ENCODE measurements around the gene FAM25A.

GRCh38 chr10:87072449-87072848 lies 52.4 kb downstream of the FAM25A start:
- TF ChIP-seq, protein P1, sequence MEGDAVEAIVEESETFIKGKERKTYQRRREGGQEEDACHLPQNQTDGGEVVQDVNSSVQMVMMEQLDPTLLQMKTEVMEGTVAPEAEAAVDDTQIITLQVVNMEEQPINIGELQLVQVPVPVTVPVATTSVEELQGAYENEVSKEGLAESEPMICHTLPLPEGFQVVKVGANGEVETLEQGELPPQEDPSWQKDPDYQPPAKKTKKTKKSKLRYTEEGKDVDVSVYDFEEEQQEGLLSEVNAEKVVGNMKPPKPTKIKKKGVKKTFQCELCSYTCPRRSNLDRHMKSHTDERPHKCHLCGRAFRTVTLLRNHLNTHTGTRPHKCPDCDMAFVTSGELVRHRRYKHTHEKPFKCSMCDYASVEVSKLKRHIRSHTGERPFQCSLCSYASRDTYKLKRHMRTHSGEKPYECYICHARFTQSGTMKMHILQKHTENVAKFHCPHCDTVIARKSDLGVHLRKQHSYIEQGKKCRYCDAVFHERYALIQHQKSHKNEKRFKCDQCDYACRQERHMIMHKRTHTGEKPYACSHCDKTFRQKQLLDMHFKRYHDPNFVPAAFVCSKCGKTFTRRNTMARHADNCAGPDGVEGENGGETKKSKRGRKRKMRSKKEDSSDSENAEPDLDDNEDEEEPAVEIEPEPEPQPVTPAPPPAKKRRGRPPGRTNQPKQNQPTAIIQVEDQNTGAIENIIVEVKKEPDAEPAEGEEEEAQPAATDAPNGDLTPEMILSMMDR (conservative IDR thresholded peaks at IDR 0.05), result no peak
- no peak for TF ChIP-seq ZFX (IDR thresholded peaks at IDR 0.05)
